ENCODE data around the gene EPHA6.

GRCh38 chr3:97347780-97348179 is 533.4 kb downstream of the EPHA6 start:
- TF ChIP-seq CTCF (IDR thresholded peaks at IDR 0.05; ENCODE audit: borderline replicate concordance, extremely low read depth, low read length, poor library complexity, severe bottlenecking) (no peak), EZH2 (IDR thresholded peaks at IDR 0.05; ENCODE audit: borderline replicate concordance, low read depth, low read length, severe bottlenecking) (no peak)

Data from DND-41 (cell line).